ENCODE data around the gene CTNNA3. TPM values are rescaled to one million over a fixed set of nuclear protein-coding genes. Genes with fewer than 3 reads are reported as not detected.

Gene CTNNA3
- total and polyA plus RNA-seq, 7 donors = 0.85 to 66.2 (median 28.1) TPM

GRCh38 chr10:67621834-67622233 is 74.2 kb downstream of the CTNNA3 start:
- no peak overlapping the region for H3K4me3 ChIP-seq
- intact Hi-C loops (cut with DNase I) = no loop called here
- H3K9me3 ChIP-seq = no peaks in the 10 kb centered on the region
- no peak overlapping the region for H3K27ac ChIP-seq
- ATAC-seq (peak in 1 of 4 donors; percentile 37), DNase-seq (no peak)
- no peak for TF ChIP-seq CTCF (IDR thresholded peaks at IDR 0.05)
- H3K27me3 ChIP-seq (ENCODE audit: insufficient read depth in 3 of 3, low read length in 2 of 3) = no peaks in the 10 kb centered on the region
- WGBS, 3 donors = 47 to 61% (median 60%) methylated on average over 3 of the region's 3 CpGs
- no peaks in the 10 kb centered on the region for H3K36me3 ChIP-seq (ENCODE audit: insufficient read depth in 1 of 2, low read depth in 1 of 2)
- no peaks in the 10 kb centered on the region for H3K4me1 ChIP-seq

GRCh38 chr10:67618116-67618515 is 77.9 kb downstream of the CTNNA3 start:
- Histone ChIP-seq H3K36me3 (ENCODE audit: insufficient read depth in 1 of 2, low read depth in 1 of 2) (no peaks in the 10 kb centered on the region), H3K4me1 (no peaks in the 10 kb centered on the region), H3K27me3 (ENCODE audit: insufficient read depth in 3 of 3, low read length in 2 of 3) (no peaks in the 10 kb centered on the region), H3K27ac (no peak overlapping the region), H3K9me3 (no peaks in the 10 kb centered on the region), H3K4me3 (no peak overlapping the region)
- peak; percentile 44 to 62 (median 50) for ATAC-seq
- no peak for DNase-seq
- 34 to 59% (median 36%) methylated on average over 3 of the region's 3 CpGs for WGBS, 3 donors
- intact Hi-C loops (cut with DNase I) = no loop called here
- TF ChIP-seq CTCF (IDR thresholded peaks at IDR 0.05) = no peak

- no peak for TF ChIP-seq CTCF (IDR thresholded peaks at IDR 0.05)
- Histone ChIP-seq H3K36me3 (ENCODE audit: insufficient read depth in 1 of 2, low read depth in 1 of 2) (no peaks in the 10 kb centered on the region), H3K27me3 (ENCODE audit: insufficient read depth in 3 of 3, low read length in 2 of 3) (no peaks in the 10 kb centered on the region), H3K4me3 (no peak overlapping the region), H3K4me1 (peaks cover 4% of the 10 kb centered on the region), H3K9me3 (no peaks in the 10 kb centered on the region), H3K27ac (no peak overlapping the region)
- intact Hi-C loops (cut with DNase I) = no loop called here
- no peak for DNase-seq
- 86 to 91% (median 89%) methylated on average over 10 of the region's 10 CpGs for WGBS, 3 donors
- no peak for ATAC-seq
Observed at GRCh38 chr10:67612577-67613537, 83.1 kb downstream of the CTNNA3 start.

- intact Hi-C loops (cut with DNase I) = no loop called here
- no peak overlapping the region for H3K4me3 ChIP-seq
Observed at GRCh38 chr10:67612176-67612575, 83.8 kb downstream of the CTNNA3 start.

More at GRCh38 chr10:67612176-67612575, 83.8 kb downstream of the CTNNA3 start:
- ATAC-seq (no peak), DNase-seq (no peak)
- Histone ChIP-seq H3K36me3 (ENCODE audit: insufficient read depth in 1 of 2, low read depth in 1 of 2) (no peaks in the 10 kb centered on the region), H3K4me1 (peaks cover 9% of the 10 kb centered on the region), H3K27ac (no peak overlapping the region), H3K9me3 (no peaks in the 10 kb centered on the region), H3K27me3 (ENCODE audit: insufficient read depth in 3 of 3, low read length in 2 of 3) (no peaks in the 10 kb centered on the region)
- no peak for TF ChIP-seq CTCF (IDR thresholded peaks at IDR 0.05)

Measured in psoas muscle (tissue), 8 donors.